IMR-90 (cell line): Measurements from ENCODE around the gene PLA2G15.

Experiments used
- CEBPB ChIP-seq: IDR thresholded peaks from 2 replicates; pipeline ENCODE4 v1.6.1; 2012; ENCODE audit warnings: low read depth, low read length, improper control_type of control experiment
- POLR2A ChIP-seq: IDR thresholded peaks from 2 replicates; pipeline ENCODE4 v1.6.1; 2012; ENCODE audit warnings: mild to moderate bottlenecking, low read depth, low read length
- RFX5 ChIP-seq: IDR thresholded peaks from 2 replicates; pipeline ENCODE4 v1.8.0; 2012; ENCODE audit warnings: low read depth, mild to moderate bottlenecking, low read length, moderate library complexity
- TF ChIP-seq, protein P1 (sequence below): conservative IDR thresholded peaks from 2 replicates; pipeline ENCODE4 v1.5.1; 2012; ENCODE audit warnings: mild to moderate bottlenecking, low read depth, low read length, improper control_type of control experiment
- TF ChIP-seq, protein P2 (sequence below): fragments of 150-350 bp; IDR thresholded peaks from 2 replicates; pipeline ENCODE4 v1.6.1; 2017; ENCODE audit warnings: mild to moderate bottlenecking, antibody characterized with exemption, low read length, low read depth

DNA sequence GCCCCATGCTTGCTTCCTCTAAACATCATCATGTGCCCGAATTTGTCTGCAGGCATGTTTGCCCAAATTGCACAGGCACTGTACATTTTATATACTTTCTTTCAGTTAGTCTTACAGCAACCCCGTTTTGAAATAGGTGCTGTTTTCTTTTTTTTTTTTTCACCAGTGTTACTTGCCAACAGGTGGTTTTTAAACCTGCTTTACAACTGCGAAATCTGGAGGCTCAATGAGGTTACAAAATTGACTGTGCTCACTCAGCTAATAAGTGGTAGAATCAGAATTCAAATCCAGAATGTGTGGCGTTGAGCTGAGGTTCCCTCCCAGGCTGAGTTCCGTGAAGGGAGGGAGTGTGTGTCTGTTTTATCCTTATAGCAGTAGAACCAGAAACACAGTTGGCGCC, 5.8 kb downstream of the PLA2G15 start:
- TF ChIP-seq RFX5 (no peak), POLR2A (no peak), CEBPB (no peak)
- TF ChIP-seq, protein P1, sequence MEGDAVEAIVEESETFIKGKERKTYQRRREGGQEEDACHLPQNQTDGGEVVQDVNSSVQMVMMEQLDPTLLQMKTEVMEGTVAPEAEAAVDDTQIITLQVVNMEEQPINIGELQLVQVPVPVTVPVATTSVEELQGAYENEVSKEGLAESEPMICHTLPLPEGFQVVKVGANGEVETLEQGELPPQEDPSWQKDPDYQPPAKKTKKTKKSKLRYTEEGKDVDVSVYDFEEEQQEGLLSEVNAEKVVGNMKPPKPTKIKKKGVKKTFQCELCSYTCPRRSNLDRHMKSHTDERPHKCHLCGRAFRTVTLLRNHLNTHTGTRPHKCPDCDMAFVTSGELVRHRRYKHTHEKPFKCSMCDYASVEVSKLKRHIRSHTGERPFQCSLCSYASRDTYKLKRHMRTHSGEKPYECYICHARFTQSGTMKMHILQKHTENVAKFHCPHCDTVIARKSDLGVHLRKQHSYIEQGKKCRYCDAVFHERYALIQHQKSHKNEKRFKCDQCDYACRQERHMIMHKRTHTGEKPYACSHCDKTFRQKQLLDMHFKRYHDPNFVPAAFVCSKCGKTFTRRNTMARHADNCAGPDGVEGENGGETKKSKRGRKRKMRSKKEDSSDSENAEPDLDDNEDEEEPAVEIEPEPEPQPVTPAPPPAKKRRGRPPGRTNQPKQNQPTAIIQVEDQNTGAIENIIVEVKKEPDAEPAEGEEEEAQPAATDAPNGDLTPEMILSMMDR = no peak
- TF ChIP-seq, protein P2, sequence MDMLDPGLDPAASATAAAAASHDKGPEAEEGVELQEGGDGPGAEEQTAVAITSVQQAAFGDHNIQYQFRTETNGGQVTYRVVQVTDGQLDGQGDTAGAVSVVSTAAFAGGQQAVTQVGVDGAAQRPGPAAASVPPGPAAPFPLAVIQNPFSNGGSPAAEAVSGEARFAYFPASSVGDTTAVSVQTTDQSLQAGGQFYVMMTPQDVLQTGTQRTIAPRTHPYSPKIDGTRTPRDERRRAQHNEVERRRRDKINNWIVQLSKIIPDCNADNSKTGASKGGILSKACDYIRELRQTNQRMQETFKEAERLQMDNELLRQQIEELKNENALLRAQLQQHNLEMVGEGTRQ = no peak
